Hepatocyte (in vitro differentiated cells): ENCODE data around the gene GPAM.

Experiments
- CTCF ChIP-seq: fragments of 200-600 bp; sonication (generic); IDR thresholded peaks from 2 replicates; pipeline ENCODE4 v1.5.1; 2016; ENCODE audit warnings: antibody characterized with exemption, mild to moderate bottlenecking; ENCODE audit not compliant: poor library complexity
- EZH2 ChIP-seq: fragments of 200-600 bp; sonication (generic); IDR thresholded peaks from 2 replicates; pipeline ENCODE4 v1.6.1; 2016; ENCODE audit warnings: antibody characterized with exemption, mild to moderate bottlenecking, borderline replicate concordance

- TF ChIP-seq CTCF (no peak), EZH2 (no peak)
Measured at GRCh38 chr10:112159469-112159868, 24.1 kb downstream of the GPAM start.
